CD4-positive, alpha-beta memory T cell (primary cell): ENCODE data around the gene RERE. TPM values are rescaled to one million over a fixed set of nuclear protein-coding genes. Genes with fewer than 3 reads are reported as not detected.

Source experiments
- CTCF ChIA-PET: fragments of 350-600 bp; sonication (Branson Sonifier 250); formaldehyde crosslinking; loops from one replicate; lab custom pipeline; 2021; ENCODE audit warnings: inconsistent platforms; ENCODE audit not compliant: partially characterized antibody; lab: Charles Lee
- POLR2A ChIA-PET: fragments of 350-600 bp; sonication (Branson Sonifier 250); formaldehyde crosslinking; loops from one replicate; lab custom pipeline; 2021; ENCODE audit not compliant: partially characterized antibody; lab: Charles Lee
- DNase-seq, 5 donors: peaks; one replicate each; pipeline versions ENCODE4 v3.0.0 to v3.0.0-alpha.2; 2020 to 2022; ENCODE audit warnings: mixed read lengths in 1 of 5
- H3K27ac ChIP-seq: one replicate; pipeline ENCODE4 v1.7.0; 2013; ENCODE audit warnings: low read depth, low read length
- H3K27me3 ChIP-seq: 2 replicates; pipeline ENCODE4 v1.7.0; 2013; ENCODE audit warnings: mild to moderate bottlenecking, low read length, moderate library complexity; ENCODE audit not compliant: insufficient read depth
- H3K36me3 ChIP-seq: 2 replicates; pipeline ENCODE4 v1.7.0; 2013; ENCODE audit warnings: mild to moderate bottlenecking, low read length, moderate library complexity; ENCODE audit not compliant: insufficient read depth
- H3K4me1 ChIP-seq: 2 replicates; pipeline ENCODE4 v1.7.0; 2013; ENCODE audit warnings: mild to moderate bottlenecking, low read length, moderate library complexity; ENCODE audit not compliant: insufficient read depth
- H3K4me3 ChIP-seq, 2 donors: one replicate each; pipeline ENCODE4 v1.7.0; 2013; ENCODE audit warnings: low read length in 2 of 2, mild to moderate bottlenecking in 1 of 2
- H3K9me3 ChIP-seq, 2 donors: one replicate each; pipeline ENCODE4 v1.7.0; 2013; ENCODE audit warnings: low read length in 2 of 2, control low read depth in 1 of 2; ENCODE audit not compliant: control insufficient read depth in 1 of 2
- H3K27ac Mint-ChIP-seq, 7 donors: one replicate each; pipeline ENCODE4 v1.8.0; 2020 to 2021; ENCODE audit warnings: mixed read lengths in 7 of 7, mild to moderate bottlenecking in 6 of 7, inconsistent platforms in 3 of 7, moderate library complexity in 3 of 7
- H3K27me3 Mint-ChIP-seq, 2 donors: one replicate each; pipeline ENCODE4 v1.8.0; 2020 to 2021; ENCODE audit warnings: mixed read lengths in 2 of 2
- H3K36me3 Mint-ChIP-seq, 2 donors: one replicate each; pipeline ENCODE4 v1.8.0; 2020 to 2021; ENCODE audit warnings: mixed read lengths in 2 of 2, inconsistent platforms in 1 of 2, mild to moderate bottlenecking in 1 of 2
- H3K4me1 Mint-ChIP-seq, 4 donors: one replicate each; pipeline ENCODE4 v1.8.0; 2020 to 2021; ENCODE audit warnings: mixed read lengths in 4 of 4, mild to moderate bottlenecking in 1 of 4
- H3K4me3 Mint-ChIP-seq, 8 donors: one replicate each; pipeline ENCODE4 v1.8.0; 2020 to 2021; ENCODE audit warnings: mixed read lengths in 8 of 8, mild to moderate bottlenecking in 7 of 8, moderate library complexity in 6 of 8, inconsistent platforms in 3 of 8
- H3K9me3 Mint-ChIP-seq, 8 donors: one replicate each; pipeline ENCODE4 v1.8.0; 2020 to 2021; ENCODE audit warnings: mixed read lengths in 8 of 8, mild to moderate bottlenecking in 5 of 8, inconsistent platforms in 3 of 8, moderate library complexity in 1 of 8
- intact Hi-C: fragments of 100-400 bp; cut with micrococcal nuclease; formaldehyde crosslinking; loops from one replicate; pipeline ENCODE4 v1.15.1; 2023
- polyA plus RNA-seq, 2 donors: library from polyadenylated mRNA; unstranded; fragments of 300-500 nt; fragmentation: Illumina TruSeq; gene quantifications; one replicate each; pipeline ENCODE4 v1.2.3, GENCODE V29; 2021
- total RNA-seq, 2 experiments: library from RNA; stranded (reverse); gene quantifications; one replicate each; pipeline ENCODE4 v1.2.3, GENCODE V29; 2021

The RERE gene
- total and polyA plus RNA-seq, 4 experiments from 2014 or later, result 0.38 to 117 (median 60.3) TPM

GRCh38 chr1:8632102-8632501 is 185.3 kb downstream of the RERE start:
- H3K4me3 ChIP-seq, result no peak overlapping the region
- no peak overlapping the region for H3K27ac ChIP-seq
- POLR2A ChIA-PET, result no interaction called here
- intact Hi-C loops, result no loop called here
- CTCF ChIA-PET, result interaction anchor here (1.3 kb wide), 1 partner anchor 70 kb away, joined by 3 read pairs; no protein-coding TSS in a partner anchor
- no peaks in the 10 kb centered on the region for H3K9me3 ChIP-seq
- Mint-ChIP-seq H3K4me1 (peaks cover 14 to 24% (median 19%) of the 10 kb centered on the region in 4 donors), H3K36me3 (peaks cover 0 to 3% of the 10 kb centered on the region in 2 donors), H3K4me3 (no peak overlapping the region), H3K27ac (peak overlapping the region in 1 of 7 donors; percentile 4), H3K27me3 (no peaks in the 10 kb centered on the region), H3K9me3 (no peaks in the 10 kb centered on the region)
- H3K4me1 ChIP-seq, result peaks cover 5% of the 10 kb centered on the region
- no peak for DNase-seq
- H3K36me3 ChIP-seq, result no peaks in the 10 kb centered on the region
- H3K27me3 ChIP-seq, result no peaks in the 10 kb centered on the region

GRCh38 chr1:8631163-8631562 is 186.3 kb downstream of the RERE start:
- ChIA-PET CTCF (no interaction called here), POLR2A (no interaction called here)
- Mint-ChIP-seq H3K27ac (no peak overlapping the region), H3K4me1 (peaks cover 14 to 33% (median 23%) of the 10 kb centered on the region in 4 donors), H3K9me3 (peaks cover 0 to 1% (median 0%) of the 10 kb centered on the region in 8 donors), H3K4me3 (no peak overlapping the region), H3K27me3 (no peaks in the 10 kb centered on the region), H3K36me3 (peaks cover 0 to 3% of the 10 kb centered on the region in 2 donors)
- H3K36me3 ChIP-seq, result no peaks in the 10 kb centered on the region
- H3K9me3 ChIP-seq, result no peaks in the 10 kb centered on the region
- no peak overlapping the region for H3K27ac ChIP-seq
- intact Hi-C loops, result no loop called here
- DNase-seq, result no peak
- H3K27me3 ChIP-seq, result no peaks in the 10 kb centered on the region
- H3K4me3 ChIP-seq, result no peak overlapping the region
- H3K4me1 ChIP-seq, result peaks cover 5% of the 10 kb centered on the region

GRCh38 chr1:8629241-8630091 is 188.0 kb downstream of the RERE start:
- Mint-ChIP-seq H3K9me3 (peaks cover 0 to 2% (median 0%) of the 10 kb centered on the region in 8 donors), H3K4me3 (peak overlapping the region in 7 of 8 donors; percentile 9 to 53 (median 32)), H3K27me3 (no peaks in the 10 kb centered on the region), H3K27ac (peak overlapping the region in 6 of 7 donors; percentile 22 to 69 (median 39)), H3K4me1 (peaks cover 16 to 33% (median 24%) of the 10 kb centered on the region in 4 donors), H3K36me3 (no peaks in the 10 kb centered on the region)
- no peak for DNase-seq
- Histone ChIP-seq H3K9me3 (no peaks in the 10 kb centered on the region), H3K36me3 (no peaks in the 10 kb centered on the region), H3K4me1 (peaks cover 5% of the 10 kb centered on the region), H3K27me3 (no peaks in the 10 kb centered on the region), H3K27ac (no peak overlapping the region), H3K4me3 (no peak overlapping the region)
- intact Hi-C loops, result no loop called here
- ChIA-PET CTCF (no interaction called here), POLR2A (no interaction called here)

- Histone ChIP-seq H3K4me3 (no peak overlapping the region), H3K4me1 (peaks cover 9% of the 10 kb centered on the region), H3K27me3 (no peaks in the 10 kb centered on the region), H3K36me3 (no peaks in the 10 kb centered on the region), H3K9me3 (no peaks in the 10 kb centered on the region), H3K27ac (no peak overlapping the region)
- Mint-ChIP-seq H3K9me3 (peaks cover 0 to 2% (median 0%) of the 10 kb centered on the region in 8 donors), H3K4me1 (peaks cover 19 to 38% (median 28%) of the 10 kb centered on the region in 4 donors), H3K36me3 (peaks cover 0 to 3% of the 10 kb centered on the region in 2 donors), H3K27me3 (no peaks in the 10 kb centered on the region), H3K4me3 (no peak overlapping the region), H3K27ac (peak overlapping the region in 1 of 7 donors; percentile 0)
- DNase-seq, result no peak
- ChIA-PET CTCF (interaction anchor here (1.5 kb wide), 2 partner anchors 8 to 66 kb away, joined by 4 to 7 read pairs; no protein-coding TSS in a partner anchor), POLR2A (no interaction called here)
- intact Hi-C loops, result no loop called here
Observed at GRCh38 chr1:8628606-8629005, 188.8 kb downstream of the RERE start.

- H3K9me3 Mint-ChIP-seq, result peaks cover 0 to 2% (median 0%) of the 10 kb centered on the region in 8 donors
- no peak overlapping the region for H3K4me3 Mint-ChIP-seq
- Histone ChIP-seq H3K27me3 (no peaks in the 10 kb centered on the region), H3K9me3 (no peaks in the 10 kb centered on the region), H3K27ac (no peak overlapping the region), H3K4me1 (peaks cover 12% of the 10 kb centered on the region), H3K4me3 (no peak overlapping the region), H3K36me3 (no peaks in the 10 kb centered on the region)
- intact Hi-C loops, result no loop called here
- no peaks in the 10 kb centered on the region for H3K27me3 Mint-ChIP-seq
- H3K4me1 Mint-ChIP-seq, result peaks cover 21 to 40% (median 30%) of the 10 kb centered on the region in 4 donors
- no peak overlapping the region for H3K27ac Mint-ChIP-seq
- H3K36me3 Mint-ChIP-seq, result peaks cover 0 to 5% of the 10 kb centered on the region in 2 donors
- CTCF ChIA-PET, result interaction anchor here (0.8 to 1.5 kb wide), 4 partner anchors 9 to 65 kb away, joined by 3 to 7 read pairs (median 4); no protein-coding TSS in a partner anchor
- no peak for DNase-seq
- POLR2A ChIA-PET, result interaction anchor here (0.6 to 0.7 kb wide), 2 partner anchors 13 to 16 kb away, joined by 3 to 4 read pairs; no protein-coding TSS in a partner anchor
Observed at GRCh38 chr1:8627728-8628127, 189.7 kb downstream of the RERE start.

GRCh38 chr1:8625981-8626898 is 191.2 kb downstream of the RERE start:
- peaks cover 12% of the 10 kb centered on the region for H3K4me1 ChIP-seq
- CTCF ChIA-PET, result no interaction called here
- peaks cover 0 to 5% of the 10 kb centered on the region in 2 donors for H3K36me3 Mint-ChIP-seq
- no peak overlapping the region for H3K4me3 ChIP-seq
- peaks cover 18 to 31% (median 27%) of the 10 kb centered on the region in 4 donors for H3K4me1 Mint-ChIP-seq
- H3K9me3 ChIP-seq, result no peaks in the 10 kb centered on the region
- no peak overlapping the region for H3K27ac Mint-ChIP-seq
- no peaks in the 10 kb centered on the region for H3K36me3 ChIP-seq
- no peaks in the 10 kb centered on the region for H3K27me3 ChIP-seq
- POLR2A ChIA-PET, result no interaction called here
- H3K27me3 Mint-ChIP-seq, result no peaks in the 10 kb centered on the region
- H3K27ac ChIP-seq, result no peak overlapping the region
- intact Hi-C loops, result no loop called here
- H3K9me3 Mint-ChIP-seq, result peaks cover 0 to 2% (median 0%) of the 10 kb centered on the region in 8 donors
- no peak for DNase-seq
- no peak overlapping the region for H3K4me3 Mint-ChIP-seq
